Trophoblast cell (in vitro differentiated cells and primary cell): ENCODE data around the gene SHMT2.

Experiments used
- DNase-seq, 2 donors: peaks; one replicate each; pipeline ENCODE4 v3.0.0-alpha.2; 2016
- H2AFZ ChIP-seq: 2 replicates; pipeline ENCODE4 v1.6.1; 2013; ENCODE audit warnings: low read length, moderate library complexity, mild to moderate bottlenecking; ENCODE audit not compliant: insufficient read depth, poor library complexity
- H2AK5ac ChIP-seq: 2 replicates; pipeline ENCODE4 v1.6.1; 2013; ENCODE audit warnings: mild to moderate bottlenecking, low read length
- H2BK120ac ChIP-seq: 2 replicates; pipeline ENCODE4 v1.6.1; 2013; ENCODE audit warnings: low read length, mild to moderate bottlenecking, moderate library complexity; ENCODE audit not compliant: insufficient read depth, poor library complexity
- H2BK12ac ChIP-seq: 2 replicates; pipeline ENCODE4 v1.6.1; 2013; ENCODE audit warnings: mild to moderate bottlenecking, low read length, moderate library complexity
- H2BK5ac ChIP-seq: 2 replicates; pipeline ENCODE4 v1.6.1; 2013; ENCODE audit warnings: low read length, low read depth, moderate library complexity, mild to moderate bottlenecking; ENCODE audit not compliant: poor library complexity
- H3K14ac ChIP-seq: 2 replicates; pipeline ENCODE4 v1.6.1; 2013; ENCODE audit warnings: mild to moderate bottlenecking, low read length
- H3K18ac ChIP-seq: 2 replicates; pipeline ENCODE4 v1.6.1; 2013; ENCODE audit warnings: mild to moderate bottlenecking, low read length
- H3K23ac ChIP-seq: 2 replicates; pipeline ENCODE4 v1.6.1; 2013; ENCODE audit warnings: low read length
- H3K27ac ChIP-seq: 2 replicates; pipeline ENCODE4 v1.5.1; 2013; ENCODE audit warnings: low read depth, mild to moderate bottlenecking, inconsistent platforms, low read length, moderate library complexity
- H3K27me3 ChIP-seq: 2 replicates; pipeline ENCODE4 v1.6.1; 2013; ENCODE audit warnings: inconsistent platforms, mild to moderate bottlenecking, low read length, moderate library complexity; ENCODE audit not compliant: insufficient read depth
- H3K36me3 ChIP-seq, 2 experiments: 1 replicate in 1 of 2; 2 replicates in 1 of 2; pipeline ENCODE4 v1.6.1; 2013; ENCODE audit warnings: low read length in 2 of 2, mild to moderate bottlenecking in 2 of 2, moderate library complexity in 1 of 2; ENCODE audit not compliant: insufficient read depth in 2 of 2, control insufficient read depth in 1 of 2
- H3K4ac ChIP-seq: 2 replicates; pipeline ENCODE4 v1.6.1; 2013; ENCODE audit warnings: low read depth, mild to moderate bottlenecking, low read length, moderate library complexity
- H3K4me1 ChIP-seq, 2 experiments: 1 replicate in 1 of 2; 2 replicates in 1 of 2; pipeline ENCODE4 v1.6.1; 2013; ENCODE audit warnings: low read length in 2 of 2, mild to moderate bottlenecking in 2 of 2, moderate library complexity in 1 of 2; ENCODE audit not compliant: insufficient read depth in 2 of 2, control insufficient read depth in 1 of 2
- H3K4me2 ChIP-seq: 2 replicates; pipeline ENCODE4 v1.6.1; 2013; ENCODE audit warnings: inconsistent platforms, mild to moderate bottlenecking, low read length, moderate library complexity
- H3K4me3 ChIP-seq: 2 replicates; pipeline ENCODE4 v1.5.1; 2013; ENCODE audit warnings: mild to moderate bottlenecking, low read depth, low read length, inconsistent platforms
- H3K79me1 ChIP-seq: one replicate; pipeline ENCODE4 v1.6.1; 2013; ENCODE audit warnings: low read length
- H3K79me2 ChIP-seq: 2 replicates; pipeline ENCODE4 v1.6.1; 2013; ENCODE audit warnings: low read length, mild to moderate bottlenecking; ENCODE audit not compliant: control insufficient read depth, insufficient read depth, poor library complexity
- H3K9ac ChIP-seq: 2 replicates; pipeline ENCODE4 v1.6.1; 2013; ENCODE audit warnings: mild to moderate bottlenecking, low read length
- H3K9me3 ChIP-seq: 2 replicates; pipeline ENCODE4 v1.6.1; 2013; ENCODE audit warnings: low read depth, mild to moderate bottlenecking, control low read depth, inconsistent platforms, low read length; ENCODE audit not compliant: insufficient read depth
- H4K12ac ChIP-seq: 2 replicates; pipeline ENCODE4 v1.6.1; 2013; ENCODE audit warnings: low read depth, mild to moderate bottlenecking, low read length, moderate library complexity
- H4K8ac ChIP-seq: 2 replicates; pipeline ENCODE4 v1.6.1; 2013; ENCODE audit warnings: low read depth, mild to moderate bottlenecking, low read length, moderate library complexity
- H4K91ac ChIP-seq: one replicate; pipeline ENCODE4 v1.6.1; 2013; ENCODE audit warnings: low read depth, mild to moderate bottlenecking, low read length, moderate library complexity
- WGBS: extraction: QIAGEN DNeasy Blood & Tissue Kit; methylation state at CpG from one replicate; pipeline ENCODE4 v1.1.7; 2013; ENCODE audit warnings: missing lambda C conversion rate; ENCODE audit not compliant: insufficient read length, insufficient coverage; ENCODE audit errors: extremely low coverage; 5-methylcytosine and 5-hydroxymethylcytosine counted together

The SHMT2 gene

GRCh38 chr12:57208631-57209282, 20.8 kb upstream of the SHMT2 start:
- H3K9me3 ChIP-seq, result peaks cover 5% of the 10 kb centered on the region
- no peak overlapping the region for H2AK5ac ChIP-seq
- no peak overlapping the region for H2BK5ac ChIP-seq
- H3K4ac ChIP-seq, result no peak overlapping the region
- no peak overlapping the region for H4K8ac ChIP-seq
- H3K23ac ChIP-seq, result no peak overlapping the region
- H3K4me3 ChIP-seq, result no peak overlapping the region
- H2BK120ac ChIP-seq, result no peak overlapping the region
- no peak overlapping the region for H2AFZ ChIP-seq
- H3K79me2 ChIP-seq, result no peaks in the 10 kb centered on the region
- DNase-seq, result no peak
- H3K36me3 ChIP-seq, result peaks cover 85 to 89% of the 10 kb centered on the region in 2 experiments
- H3K4me2 ChIP-seq, result no peak overlapping the region
- no peak overlapping the region for H3K18ac ChIP-seq
- no peaks in the 10 kb centered on the region for H3K79me1 ChIP-seq
- no CpG with 5 or more reads among the region's 22 CpGs for WGBS
- no peak overlapping the region for H3K9ac ChIP-seq
- no peak overlapping the region for H4K12ac ChIP-seq
- peaks cover 5 to 8% of the 10 kb centered on the region in 2 experiments for H3K4me1 ChIP-seq
- no peak overlapping the region for H2BK12ac ChIP-seq
- no peak overlapping the region for H3K14ac ChIP-seq
- no peaks in the 10 kb centered on the region for H3K27me3 ChIP-seq
- H4K91ac ChIP-seq, result no peak overlapping the region
- H3K27ac ChIP-seq, result no peak overlapping the region

- Histone ChIP-seq H3K9me3 (peaks cover 5% of the 10 kb centered on the region), H2BK120ac (no peak overlapping the region), H3K14ac (no peak overlapping the region), H3K4me3 (no peak overlapping the region), H2BK12ac (no peak overlapping the region), H3K27me3 (no peaks in the 10 kb centered on the region), H2AFZ (no peak overlapping the region), H3K18ac (no peak overlapping the region), H2BK5ac (no peak overlapping the region), H3K9ac (no peak overlapping the region), H3K79me2 (no peaks in the 10 kb centered on the region), H3K27ac (no peak overlapping the region), H3K4me2 (no peak overlapping the region), H4K12ac (no peak overlapping the region), H3K23ac (no peak overlapping the region), H2AK5ac (no peak overlapping the region), H3K79me1 (no peaks in the 10 kb centered on the region), H4K91ac (no peak overlapping the region), H4K8ac (no peak overlapping the region), H3K36me3 (peaks cover 74 to 77% of the 10 kb centered on the region in 2 experiments), H3K4ac (no peak overlapping the region), H3K4me1 (peaks cover 10 to 19% of the 10 kb centered on the region in 2 experiments)
- DNase-seq, result no peak
- no CpG with 5 or more reads among the region's 8 CpGs for WGBS
Observed at GRCh38 chr12:57209916-57210315, 19.6 kb upstream of the SHMT2 start.

- Histone ChIP-seq H4K8ac (no peak overlapping the region), H4K12ac (no peak overlapping the region), H3K79me1 (no peaks in the 10 kb centered on the region), H3K9me3 (peaks cover 5% of the 10 kb centered on the region), H3K14ac (no peak overlapping the region), H3K4me1 (peaks cover 11 to 19% of the 10 kb centered on the region in 2 experiments), H3K4ac (no peak overlapping the region), H4K91ac (no peak overlapping the region), H3K4me2 (no peak overlapping the region), H2AK5ac (no peak overlapping the region), H3K9ac (no peak overlapping the region), H2AFZ (no peak overlapping the region), H3K18ac (no peak overlapping the region), H2BK120ac (no peak overlapping the region), H2BK5ac (no peak overlapping the region), H3K4me3 (no peak overlapping the region), H3K23ac (no peak overlapping the region), H3K27me3 (peaks cover 4% of the 10 kb centered on the region), H3K27ac (no peak overlapping the region), H2BK12ac (no peak overlapping the region), H3K36me3 (peaks cover 68 to 72% of the 10 kb centered on the region in 2 experiments), H3K79me2 (no peaks in the 10 kb centered on the region)
- no CpG with 5 or more reads among the region's 15 CpGs for WGBS
- no peak for DNase-seq
Observed at GRCh38 chr12:57210461-57210860, 19.1 kb upstream of the SHMT2 start.

GRCh38 chr12:57210926-57211692, 18.4 kb upstream of the SHMT2 start:
- no peaks in the 10 kb centered on the region for H3K79me1 ChIP-seq
- H3K27me3 ChIP-seq, result peaks cover 11% of the 10 kb centered on the region
- no peak overlapping the region for H4K8ac ChIP-seq
- DNase-seq, result peak in 1 of 2 donors; percentile 18
- no peaks in the 10 kb centered on the region for H3K79me2 ChIP-seq
- H2BK120ac ChIP-seq, result no peak overlapping the region
- no peak overlapping the region for H2BK12ac ChIP-seq
- no peak overlapping the region for H3K27ac ChIP-seq
- WGBS, result no CpG with 5 or more reads among the region's 16 CpGs
- peaks cover 5% of the 10 kb centered on the region for H3K9me3 ChIP-seq
- peaks cover 14 to 24% of the 10 kb centered on the region in 2 experiments for H3K4me1 ChIP-seq
- H3K4ac ChIP-seq, result no peak overlapping the region
- H2AK5ac ChIP-seq, result no peak overlapping the region
- no peak overlapping the region for H3K23ac ChIP-seq
- H2AFZ ChIP-seq, result no peak overlapping the region
- H3K4me2 ChIP-seq, result no peak overlapping the region
- no peak overlapping the region for H3K4me3 ChIP-seq
- H3K36me3 ChIP-seq, result peaks cover 62 to 65% of the 10 kb centered on the region in 2 experiments
- H3K9ac ChIP-seq, result no peak overlapping the region
- H4K12ac ChIP-seq, result no peak overlapping the region
- no peak overlapping the region for H3K14ac ChIP-seq
- H3K18ac ChIP-seq, result no peak overlapping the region
- H2BK5ac ChIP-seq, result no peak overlapping the region
- no peak overlapping the region for H4K91ac ChIP-seq
